AG09309 (cell line): ENCODE measurements around the gene CTR9.

Source experiments
- DNase-seq: peaks from one replicate; pipeline ENCODE4 v3.0.0-alpha.2; 2010; ENCODE audit warnings: low read depth
- H3K4me3 ChIP-seq: 2 replicates; pipeline ENCODE4 v1.5.1; 2011; ENCODE audit warnings: mild to moderate bottlenecking, low read depth, low read length, moderate library complexity; ENCODE audit not compliant: control insufficient read depth
- CTCF ChIP-seq: IDR thresholded peaks from 2 replicates; pipeline ENCODE4 v1.5.1; 2011; ENCODE audit warnings: mild to moderate bottlenecking, low read depth, low read length, inconsistent platforms; ENCODE audit not compliant: insufficient read depth, control insufficient read depth; ENCODE audit errors: missing control alignments

CTR9 gene

GRCh38 chr11:10716543-10717259 lies 34.3 kb upstream of the CTR9 start:
- no peak overlapping the region for H3K4me3 ChIP-seq
- TF ChIP-seq CTCF = no peak
- no peak for DNase-seq

DNA sequence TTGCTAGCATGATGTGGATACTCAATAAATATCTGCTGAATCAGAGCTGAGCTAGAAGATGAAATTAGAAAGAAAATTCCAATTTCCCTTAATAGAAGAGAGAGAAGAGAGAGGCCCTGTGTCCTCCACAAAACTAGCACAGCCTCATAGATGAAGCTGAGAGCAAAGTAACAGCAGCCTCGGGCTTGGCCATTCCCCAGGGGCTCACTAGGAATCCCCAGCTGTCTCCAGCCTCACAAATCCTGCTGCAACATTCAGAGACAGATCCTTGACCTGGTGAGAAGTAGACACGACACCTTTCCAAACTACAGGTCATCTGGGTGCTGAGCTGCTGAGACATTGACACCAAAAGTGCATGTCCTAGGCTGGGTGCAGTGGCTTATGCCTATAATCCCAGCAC lies 31.4 kb upstream of the CTR9 start:
- TF ChIP-seq CTCF = no peak
- DNase-seq = no peak
- H3K4me3 ChIP-seq = no peak overlapping the region

GRCh38 chr11:10720881-10721376 lies 30.1 kb upstream of the CTR9 start:
- H3K4me3 ChIP-seq = no peak overlapping the region
- DNase-seq = no peak
- TF ChIP-seq CTCF = no peak

DNA sequence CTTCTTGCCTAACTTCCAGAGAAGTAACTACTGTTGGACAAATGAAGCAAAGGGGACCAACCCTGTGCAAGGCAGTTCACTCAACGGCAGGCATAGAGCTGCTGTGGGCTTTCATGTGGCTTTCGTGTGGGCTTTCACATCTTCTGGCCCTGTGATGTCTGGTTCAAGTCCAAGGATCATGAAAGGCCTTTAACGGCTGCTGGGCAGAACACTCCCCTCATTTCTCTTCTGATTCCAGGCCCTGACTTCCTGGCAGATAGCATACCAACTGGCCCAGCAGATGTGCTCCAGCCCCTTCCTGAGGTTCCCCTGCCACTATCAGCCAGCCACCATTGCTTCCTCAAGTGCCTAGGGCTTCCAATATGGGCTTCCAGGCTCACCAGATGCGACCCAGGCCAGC lies 28.7 kb upstream of the CTR9 start:
- no peak overlapping the region for H3K4me3 ChIP-seq
- DNase-seq = no peak
- no peak for TF ChIP-seq CTCF

GRCh38 chr11:10725114-10725906 lies 25.7 kb upstream of the CTR9 start:
- no peak for TF ChIP-seq CTCF
- DNase-seq = no peak
- H3K4me3 ChIP-seq = no peak overlapping the region

GRCh38 chr11:10725907-10726253 lies 25.2 kb upstream of the CTR9 start:
- no peak for DNase-seq
- no peak for TF ChIP-seq CTCF
- H3K4me3 ChIP-seq = no peak overlapping the region
